Small intestine (tissue), 4 donors: Measurements from ENCODE around the gene KRTAP1-3. TPM values are rescaled to one million over a fixed set of nuclear protein-coding genes. Genes with fewer than 3 reads are reported as not detected.

Experiments used
- polyA plus RNA-seq, 4 donors: library from polyadenylated mRNA; stranded (reverse) in 3 of 4; unstranded in 1 of 4; fragments of 200-250 nt in 3 of 4; fragments of 120-200 nt in 1 of 4; gene quantifications; one replicate each; pipeline versions ENCODE4 v1.2.1 to v1.2.3, GENCODE V29; 2013
- donor health status: healthy with polysubstance abuse.
- donor health status: Bipolar disorder and iron deficiency.
- donor health status: healthy.

KRTAP1-3 gene
- polyA plus RNA-seq, 4 donors = not detected

Other genes starting within 250 kb of the KRTAP1-3 start
- not detected for gene KRT28, start 234.9 kb downstream of the KRTAP1-3 start, polyA plus RNA-seq
- 10 to 100 TPM; 18.7 to 51.3 (median 36.8) TPM for gene KRT10, start 212.3 kb downstream of the KRTAP1-3 start, polyA plus RNA-seq
- 1 to 10 TPM in 2 of 4 donors, under 1 TPM in 2; 0.28 to 9.2 (median 3.1) TPM for gene KRT12, start 167.7 kb downstream of the KRTAP1-3 start, polyA plus RNA-seq
- gene KRT20, start 149.6 kb downstream of the KRTAP1-3 start, polyA plus RNA-seq = 1,000 to 10,000 TPM in 1 of 4 donors, 100 to 1,000 TPM in 2, 10 to 100 TPM in 1; 66.8 to 1,534 (median 545) TPM
- gene KRT23, start 97.2 kb downstream of the KRTAP1-3 start, polyA plus RNA-seq = under 1 TPM in 2 of 4 donors, not detected in 2; 0.66 to 0.82 TPM
- under 1 TPM in 2 of 4 donors, not detected in 2; 0.03 to 0.04 TPM for gene KRT39, start 67.9 kb downstream of the KRTAP1-3 start, polyA plus RNA-seq
- gene KRT40, start 50.5 kb downstream of the KRTAP1-3 start, polyA plus RNA-seq = under 1 TPM in 3 of 4 donors, not detected in 1; 0.10 to 0.45 (median 0.12) TPM
- gene KRTAP3-3, start 40.7 kb downstream of the KRTAP1-3 start, polyA plus RNA-seq = not detected
- not detected for gene KRTAP3-2, start 35.0 kb downstream of the KRTAP1-3 start, polyA plus RNA-seq
- not detected for gene KRTAP3-1, start 25.7 kb downstream of the KRTAP1-3 start, polyA plus RNA-seq
- gene KRTAP1-5, start 7.7 kb downstream of the KRTAP1-3 start, polyA plus RNA-seq = under 1 TPM in 1 of 4 donors, not detected in 3; 0.04 TPM
- gene KRTAP1-4, start 4.7 kb downstream of the KRTAP1-3 start, polyA plus RNA-seq = not detected
- gene KRTAP1-1, start 6.6 kb upstream of the KRTAP1-3 start, polyA plus RNA-seq = not detected
- not detected for gene KRTAP2-1, start 12.4 kb upstream of the KRTAP1-3 start, polyA plus RNA-seq
- gene KRTAP2-2, start 20.4 kb upstream of the KRTAP1-3 start, polyA plus RNA-seq = not detected
- gene KRTAP2-3, start 25.2 kb upstream of the KRTAP1-3 start, polyA plus RNA-seq = not detected
- gene KRTAP2-4, start 31.0 kb upstream of the KRTAP1-3 start, polyA plus RNA-seq = not detected
- not detected for gene KRTAP4-7, start 49.3 kb upstream of the KRTAP1-3 start, polyA plus RNA-seq
- not detected for gene KRTAP4-8, start 63.3 kb upstream of the KRTAP1-3 start, polyA plus RNA-seq
- not detected for gene KRTAP4-16, start 67.3 kb upstream of the KRTAP1-3 start, polyA plus RNA-seq
- not detected for gene KRTAP4-9, start 70.5 kb upstream of the KRTAP1-3 start, polyA plus RNA-seq
- not detected for gene KRTAP4-11, start 83.5 kb upstream of the KRTAP1-3 start, polyA plus RNA-seq
- not detected for gene KRTAP4-12, start 89.3 kb upstream of the KRTAP1-3 start, polyA plus RNA-seq
- gene KRTAP4-6, start 105.7 kb upstream of the KRTAP1-3 start, polyA plus RNA-seq = not detected
- not detected for gene KRTAP4-5, start 115.0 kb upstream of the KRTAP1-3 start, polyA plus RNA-seq
- gene KRTAP4-4, start 125.9 kb upstream of the KRTAP1-3 start, polyA plus RNA-seq = not detected
- gene KRTAP4-3, start 133.3 kb upstream of the KRTAP1-3 start, polyA plus RNA-seq = not detected
- gene KRTAP4-2, start 143.3 kb upstream of the KRTAP1-3 start, polyA plus RNA-seq = not detected
- gene KRTAP4-1, start 150.0 kb upstream of the KRTAP1-3 start, polyA plus RNA-seq = not detected
- not detected for gene KRTAP9-1, start 155.0 kb upstream of the KRTAP1-3 start, polyA plus RNA-seq
- gene KRTAP9-2, start 191.8 kb upstream of the KRTAP1-3 start, polyA plus RNA-seq = not detected
- not detected for gene KRTAP9-3, start 197.6 kb upstream of the KRTAP1-3 start, polyA plus RNA-seq
- gene KRTAP9-8, start 203.1 kb upstream of the KRTAP1-3 start, polyA plus RNA-seq = not detected
- not detected for gene KRTAP9-4, start 214.8 kb upstream of the KRTAP1-3 start, polyA plus RNA-seq
- gene KRTAP9-9, start 220.5 kb upstream of the KRTAP1-3 start, polyA plus RNA-seq = not detected
- gene KRTAP9-6, start 230.5 kb upstream of the KRTAP1-3 start, polyA plus RNA-seq = not detected
- not detected for gene KRTAP9-7, start 240.8 kb upstream of the KRTAP1-3 start, polyA plus RNA-seq